Measurements from ENCODE around the gene SLC35F1. TPM values are rescaled to one million over a fixed set of nuclear protein-coding genes. Genes with fewer than 3 reads are reported as not detected.

The SLC35F1 gene
- total and polyA plus RNA-seq, 2 experiments from 2014 or later: 18.5 to 25.5 TPM

DNA sequence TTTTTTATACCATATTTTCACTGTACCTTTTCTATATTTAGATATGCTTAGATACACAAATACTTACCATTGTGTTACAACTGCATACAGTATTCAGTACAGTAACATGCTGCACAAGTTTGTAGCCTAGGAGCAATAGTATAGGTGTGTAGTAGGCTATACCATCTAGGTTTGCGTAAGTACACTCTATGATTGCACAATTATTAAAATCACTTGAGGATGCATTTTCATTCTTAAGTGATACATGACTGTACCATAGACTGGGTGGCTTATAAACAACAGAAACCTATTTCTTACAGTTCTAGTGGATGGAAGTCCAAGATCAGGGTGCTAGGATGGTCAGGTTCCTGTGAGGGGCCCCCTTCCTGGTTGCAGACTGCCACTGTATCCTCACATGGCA is 234.1 kb downstream of the SLC35F1 start:
- DNase-seq (ENCODE audit: low read depth in 1 of 2, low spot score in 1 of 2): no peak
- Histone ChIP-seq H3K4me1 (ENCODE audit: low read depth) (no peaks in the 10 kb centered on the region), H3K36me3 (no peaks in the 10 kb centered on the region), H3K4me3 (no peak overlapping the region), H3K9me3 (ENCODE audit: low read depth) (no peaks in the 10 kb centered on the region), H3K27me3 (no peaks in the 10 kb centered on the region), H3K27ac (no peak overlapping the region)
- TF ChIP-seq, protein P1, sequence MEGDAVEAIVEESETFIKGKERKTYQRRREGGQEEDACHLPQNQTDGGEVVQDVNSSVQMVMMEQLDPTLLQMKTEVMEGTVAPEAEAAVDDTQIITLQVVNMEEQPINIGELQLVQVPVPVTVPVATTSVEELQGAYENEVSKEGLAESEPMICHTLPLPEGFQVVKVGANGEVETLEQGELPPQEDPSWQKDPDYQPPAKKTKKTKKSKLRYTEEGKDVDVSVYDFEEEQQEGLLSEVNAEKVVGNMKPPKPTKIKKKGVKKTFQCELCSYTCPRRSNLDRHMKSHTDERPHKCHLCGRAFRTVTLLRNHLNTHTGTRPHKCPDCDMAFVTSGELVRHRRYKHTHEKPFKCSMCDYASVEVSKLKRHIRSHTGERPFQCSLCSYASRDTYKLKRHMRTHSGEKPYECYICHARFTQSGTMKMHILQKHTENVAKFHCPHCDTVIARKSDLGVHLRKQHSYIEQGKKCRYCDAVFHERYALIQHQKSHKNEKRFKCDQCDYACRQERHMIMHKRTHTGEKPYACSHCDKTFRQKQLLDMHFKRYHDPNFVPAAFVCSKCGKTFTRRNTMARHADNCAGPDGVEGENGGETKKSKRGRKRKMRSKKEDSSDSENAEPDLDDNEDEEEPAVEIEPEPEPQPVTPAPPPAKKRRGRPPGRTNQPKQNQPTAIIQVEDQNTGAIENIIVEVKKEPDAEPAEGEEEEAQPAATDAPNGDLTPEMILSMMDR (IDR thresholded peaks at IDR 0.05; ENCODE audit: low read depth, low read length): no peak

DNA sequence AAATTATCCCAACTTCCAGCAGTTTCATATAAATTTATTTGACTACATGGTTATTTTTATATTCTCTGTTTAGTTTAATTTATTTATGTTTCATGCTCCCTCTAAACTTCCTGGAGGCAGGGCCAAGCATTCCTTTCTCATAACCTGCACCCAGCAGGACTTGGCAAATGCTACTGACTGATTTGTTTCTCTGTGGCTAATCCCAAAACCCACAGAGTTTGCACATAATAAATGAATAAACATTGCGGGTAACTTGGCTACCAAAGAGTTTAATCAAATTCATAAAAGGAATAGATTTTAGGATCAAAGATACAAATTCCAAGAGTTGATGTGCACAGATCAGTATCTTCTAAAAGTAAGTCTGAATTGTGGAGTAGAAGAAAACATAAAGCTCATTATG is 239.5 kb downstream of the SLC35F1 start:
- H3K4me3 ChIP-seq: no peak overlapping the region
- no peak for DNase-seq (ENCODE audit: low read depth in 1 of 2, low spot score in 1 of 2)
- TF ChIP-seq, protein P1 (IDR thresholded peaks at IDR 0.05; ENCODE audit: low read depth, low read length): no peak
- no peaks in the 10 kb centered on the region for H3K9me3 ChIP-seq (ENCODE audit: low read depth)
- no peaks in the 10 kb centered on the region for H3K27me3 ChIP-seq
- no peaks in the 10 kb centered on the region for H3K4me1 ChIP-seq (ENCODE audit: low read depth)
- no peaks in the 10 kb centered on the region for H3K36me3 ChIP-seq
- no peak overlapping the region for H3K27ac ChIP-seq

DNA sequence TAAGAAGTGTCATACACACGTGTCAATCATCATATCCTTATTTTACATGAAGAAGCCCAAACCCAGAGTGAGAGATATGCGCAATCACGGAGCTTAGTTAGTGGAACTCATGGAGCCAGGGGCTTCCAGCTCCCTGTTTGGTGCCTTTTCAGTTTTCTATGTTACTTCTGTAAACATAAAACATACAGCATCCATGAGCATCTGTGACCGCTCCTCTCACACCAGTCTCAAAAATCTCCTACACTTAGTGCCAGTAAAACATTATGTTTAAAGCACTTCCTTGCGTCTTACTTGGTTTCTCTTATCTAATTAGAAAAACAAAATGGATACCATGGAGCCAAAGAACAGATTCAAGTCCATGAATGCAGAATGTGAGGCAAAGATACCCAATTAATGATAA is 240.4 kb downstream of the SLC35F1 start:
- no peak for DNase-seq (ENCODE audit: low read depth in 1 of 2, low spot score in 1 of 2)
- TF ChIP-seq, protein P1 (IDR thresholded peaks at IDR 0.05; ENCODE audit: low read depth, low read length): no peak
- H3K9me3 ChIP-seq (ENCODE audit: low read depth): no peaks in the 10 kb centered on the region
- no peak overlapping the region for H3K4me3 ChIP-seq
- H3K27me3 ChIP-seq: no peaks in the 10 kb centered on the region
- no peaks in the 10 kb centered on the region for H3K4me1 ChIP-seq (ENCODE audit: low read depth)
- no peak overlapping the region for H3K27ac ChIP-seq
- H3K36me3 ChIP-seq: no peaks in the 10 kb centered on the region

DNA sequence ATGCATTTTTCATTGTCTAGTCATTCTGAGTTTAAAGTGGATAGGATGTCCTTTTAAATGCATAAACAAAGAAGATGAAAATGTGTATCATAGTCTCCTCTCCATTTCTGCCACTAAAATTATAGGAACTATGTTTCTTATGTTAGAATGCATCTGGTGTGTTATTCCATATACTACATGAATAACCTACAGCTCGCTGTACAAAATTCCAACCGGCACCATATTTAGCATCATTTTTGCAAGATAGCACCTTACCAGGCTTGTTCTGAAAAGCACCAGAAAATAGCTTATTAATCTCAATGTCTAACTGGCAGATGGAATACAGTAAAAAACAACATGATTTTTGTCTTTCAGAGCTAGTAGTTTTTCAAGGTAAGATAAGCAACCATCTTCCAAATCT is 241.5 kb downstream of the SLC35F1 start:
- Histone ChIP-seq H3K4me1 (ENCODE audit: low read depth) (no peaks in the 10 kb centered on the region), H3K27me3 (no peaks in the 10 kb centered on the region), H3K27ac (no peak overlapping the region), H3K4me3 (no peak overlapping the region), H3K9me3 (ENCODE audit: low read depth) (no peaks in the 10 kb centered on the region), H3K36me3 (no peaks in the 10 kb centered on the region)
- TF ChIP-seq, protein P1 (IDR thresholded peaks at IDR 0.05; ENCODE audit: low read depth, low read length): no peak
- no peak for DNase-seq (ENCODE audit: low read depth in 1 of 2, low spot score in 1 of 2)

DNA sequence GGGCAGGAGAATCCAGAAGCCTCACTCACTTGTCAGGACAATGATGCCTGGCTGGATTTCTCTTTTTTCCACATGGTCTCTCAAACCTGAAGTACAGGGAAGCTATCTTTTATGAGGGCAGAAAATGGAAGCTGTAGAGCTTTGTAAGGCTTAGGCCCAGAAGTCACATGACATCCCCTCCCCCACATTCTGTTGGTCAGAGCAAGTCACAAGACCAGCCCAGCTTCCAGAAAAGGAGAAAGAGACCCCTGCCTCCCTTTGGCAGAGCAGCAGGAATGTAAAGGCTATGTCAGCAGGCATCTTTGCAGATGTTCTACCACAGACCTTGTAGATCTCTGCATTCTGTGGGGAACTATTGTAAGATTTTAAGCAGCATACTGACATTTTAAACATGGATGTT is 245.5 kb downstream of the SLC35F1 start:
- no peak overlapping the region for H3K4me3 ChIP-seq
- DNase-seq (ENCODE audit: low read depth in 1 of 2, low spot score in 1 of 2): no peak
- TF ChIP-seq, protein P1 (IDR thresholded peaks at IDR 0.05; ENCODE audit: low read depth, low read length): no peak
- no peaks in the 10 kb centered on the region for H3K27me3 ChIP-seq
- H3K36me3 ChIP-seq: no peaks in the 10 kb centered on the region
- H3K4me1 ChIP-seq (ENCODE audit: low read depth): no peaks in the 10 kb centered on the region
- no peak overlapping the region for H3K27ac ChIP-seq
- H3K9me3 ChIP-seq (ENCODE audit: low read depth): no peaks in the 10 kb centered on the region

DNA sequence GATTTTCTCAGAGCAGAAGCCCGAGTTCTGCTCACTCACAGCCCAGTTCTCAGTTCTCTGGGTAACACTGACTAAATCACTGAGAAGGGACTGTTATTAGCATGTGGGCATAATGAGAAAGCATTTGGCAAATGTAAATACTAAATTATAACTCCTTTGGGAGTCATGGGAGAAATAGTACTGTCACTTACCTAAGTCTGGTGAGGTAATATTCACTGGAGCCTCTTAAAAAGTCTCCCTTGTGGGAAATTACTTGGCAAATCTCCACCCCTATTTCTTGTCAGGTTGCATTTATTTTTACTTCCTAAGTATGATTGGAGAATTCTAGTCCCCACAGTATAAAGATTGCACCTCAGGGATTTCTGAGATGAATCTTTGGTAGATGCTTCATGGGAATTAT is 254.3 kb downstream of the SLC35F1 start:
- no peak overlapping the region for H3K4me3 ChIP-seq
- TF ChIP-seq, protein P1 (IDR thresholded peaks at IDR 0.05; ENCODE audit: low read depth, low read length): no peak
- no peaks in the 10 kb centered on the region for H3K36me3 ChIP-seq
- no peak overlapping the region for H3K27ac ChIP-seq
- no peaks in the 10 kb centered on the region for H3K4me1 ChIP-seq (ENCODE audit: low read depth)
- DNase-seq (ENCODE audit: low read depth in 1 of 2, low spot score in 1 of 2): no peak
- H3K27me3 ChIP-seq: no peaks in the 10 kb centered on the region
- H3K9me3 ChIP-seq (ENCODE audit: low read depth): no peaks in the 10 kb centered on the region

All from cardiac muscle cell (in vitro differentiated cells and primary cell).